Kidney epithelial cell (primary cell): ENCODE results near the gene SELENOM. TPM values are rescaled to one million over a fixed set of nuclear protein-coding genes. Genes with fewer than 3 reads are reported as not detected.
"Not testable (repeated sequence)": the region's sequence is repeated elsewhere in the genome, so short reads cannot be mapped to it uniquely, and the experiment has no call there.

Source experiments
- DNase-seq: peaks from one replicate; pipeline ENCODE4 v3.0.0-alpha.2; 2010; ENCODE audit warnings: low read depth
- H3K27me3 ChIP-seq: 2 replicates; pipeline ENCODE4 v1.6.0; 2011; ENCODE audit warnings: low read length; ENCODE audit not compliant: control insufficient read depth, insufficient read depth
- H3K36me3 ChIP-seq: 2 replicates; pipeline ENCODE4 v1.5.1; 2011; ENCODE audit warnings: low read length; ENCODE audit not compliant: control insufficient read depth, insufficient read depth
- H3K4me3 ChIP-seq: 2 replicates; pipeline ENCODE4 v1.5.1; 2011; ENCODE audit warnings: low read depth, mild to moderate bottlenecking, control low read depth, low read length
- CTCF ChIP-seq: IDR thresholded peaks from 2 replicates; pipeline ENCODE4 v1.5.1; 2011; ENCODE audit warnings: mild to moderate bottlenecking, moderate library complexity, low read length, control low read depth, inconsistent platforms; ENCODE audit not compliant: insufficient read depth, poor library complexity, severe bottlenecking
- total RNA-seq: library from RNA; depleted of rRNA; stranded (reverse); fragments of >200 nt; gene quantifications from 2 replicates; pipeline ENCODE4 v1.2.3, GENCODE V29; 2015

Gene SELENOM
- total RNA-seq, 1 donor from 2014 or later = 55.2 TPM

- Histone ChIP-seq H3K4me3 (no peak overlapping the region), H3K36me3 (no peaks in the 10 kb centered on the region), H3K27me3 (no peaks in the 10 kb centered on the region)
- DNase-seq = no peak
- TF ChIP-seq CTCF = no peak
Measured at GRCh38 chr22:31121403-31121802, 14.0 kb upstream of the SELENOM start.

- no peak for DNase-seq
- no peak for TF ChIP-seq CTCF
- Histone ChIP-seq H3K27me3 (no peaks in the 10 kb centered on the region), H3K4me3 (no peak overlapping the region), H3K36me3 (no peaks in the 10 kb centered on the region)
Measured at GRCh38 chr22:31120642-31121041, 13.3 kb upstream of the SELENOM start.

- no peak for TF ChIP-seq CTCF
- Histone ChIP-seq H3K27me3 (no peaks in the 10 kb centered on the region), H3K4me3 (no peak overlapping the region), H3K36me3 (no peaks in the 10 kb centered on the region)
- DNase-seq = no peak
Measured at GRCh38 chr22:31120230-31120629, 12.9 kb upstream of the SELENOM start.

GRCh38 chr22:31119026-31119717 is 11.8 kb upstream of the SELENOM start:
- TF ChIP-seq CTCF = no peak
- H3K4me3 ChIP-seq = no peak overlapping the region
- H3K36me3 ChIP-seq = no peaks in the 10 kb centered on the region
- no peaks in the 10 kb centered on the region for H3K27me3 ChIP-seq
- no peak for DNase-seq

GRCh38 chr22:31118046-31118820 is 10.9 kb upstream of the SELENOM start:
- Histone ChIP-seq H3K27me3 (no peaks in the 10 kb centered on the region), H3K4me3 (no peak overlapping the region), H3K36me3 (no peaks in the 10 kb centered on the region)
- DNase-seq = no peak
- TF ChIP-seq CTCF = no peak

GRCh38 chr22:31112547-31113091 is 5.3 kb upstream of the SELENOM start:
- DNase-seq = not testable (repeated sequence)

More at GRCh38 chr22:31112547-31113091, 5.3 kb upstream of the SELENOM start:
- H3K4me3 ChIP-seq, H3K27me3 ChIP-seq, H3K36me3 ChIP-seq: not testable (repeated sequence)
